Panc1 (cell line): ENCODE measurements around the gene PRRC1. TPM values are rescaled to one million over a fixed set of nuclear protein-coding genes. Genes with fewer than 3 reads are reported as not detected.

Experiments used
- ATAC-seq: fragments of 200-7000 bp; cut with Tn5 transposase; 2 replicates; pipeline ENCODE4 v1.9.1; 2020; ENCODE audit warnings: mild to moderate bottlenecking, moderate library complexity
- BruUV-seq: library from RNA; stranded (reverse); fragments of 400-500 nt; replicated peaks from 2 replicates; lab custom pipeline; 2021; lab: Mats Ljungman, UMichigan
- CTCF ChIA-PET: fragments of 300-600 bp; sonication (Branson Sonifier 250); formaldehyde crosslinking; loops from one replicate; lab custom pipeline; 2022; ENCODE audit warnings: antibody characterized with exemption; lab: Charles Lee
- POLR2A ChIA-PET: fragments of 300-600 bp; sonication (Branson Sonifier 250); formaldehyde crosslinking; loops from one replicate; lab custom pipeline; 2022; ENCODE audit warnings: antibody characterized with exemption; lab: Charles Lee
- DNase-seq: peaks from one replicate; pipeline ENCODE4 v3.0.0-alpha.2; 2010; ENCODE audit warnings: low read depth, low spot score
- H3K27ac ChIP-seq: 2 replicates; pipeline ENCODE4 v1.5.1; 2011; ENCODE audit warnings: mild to moderate bottlenecking, low read length, inconsistent platforms
- H3K27me3 ChIP-seq: fragments of 200-500 bp; sonication (Bioruptor generic); 2 replicates; pipeline ENCODE4 v1.6.0; 2014; ENCODE audit warnings: low read length, inconsistent platforms; ENCODE audit not compliant: control insufficient read depth, insufficient read depth
- H3K36me3 ChIP-seq: fragments of 200-500 bp; sonication (Bioruptor generic); 2 replicates; pipeline ENCODE4 v1.5.1; 2014; ENCODE audit warnings: inconsistent platforms, mild to moderate bottlenecking, low read length, moderate library complexity; ENCODE audit not compliant: control insufficient read depth, insufficient read depth
- H3K4me1 ChIP-seq: 2 replicates; pipeline ENCODE4 v1.5.1; 2011; ENCODE audit warnings: inconsistent platforms, mild to moderate bottlenecking, low read length, moderate library complexity; ENCODE audit not compliant: control insufficient read depth, insufficient read depth
- H3K4me3 ChIP-seq, 2 experiments: 2 replicates each; pipeline ENCODE4 v1.5.1; 2011 to 2012; ENCODE audit warnings: low read depth in 2 of 2, low read length in 2 of 2, mild to moderate bottlenecking in 2 of 2, inconsistent platforms in 1 of 2, moderate library complexity in 1 of 2
- H3K9me3 ChIP-seq: fragments of 200-500 bp; sonication (Bioruptor generic); 2 replicates; pipeline ENCODE4 v1.5.1; 2014; ENCODE audit warnings: low read depth, mild to moderate bottlenecking, inconsistent platforms, low read length, moderate library complexity; ENCODE audit not compliant: control insufficient read depth, insufficient read depth
- CTCF ChIP-seq: fragments of 450-650 bp; IDR thresholded peaks from 2 replicates; pipeline ENCODE4 v1.5.1; 2017; ENCODE audit warnings: mild to moderate bottlenecking
- POLR2AphosphoS5 ChIP-seq: IDR thresholded peaks from 2 replicates; pipeline ENCODE4 v1.6.1; 2012; ENCODE audit warnings: mild to moderate bottlenecking, low read depth, low read length, moderate library complexity
- REST ChIP-seq, 2 experiments: IDR thresholded peaks; 2 replicates each; pipeline ENCODE4 v1.6.1; 2011 to 2012; ENCODE audit warnings: low read depth in 2 of 2, control low read depth in 1 of 2, low read length in 1 of 2, mild to moderate bottlenecking in 1 of 2, moderate library complexity in 1 of 2; ENCODE audit not compliant: insufficient read depth in 1 of 2
- SIN3A ChIP-seq: IDR thresholded peaks from 2 replicates; pipeline ENCODE4 v1.6.1; 2012; ENCODE audit warnings: low read depth, mild to moderate bottlenecking, low read length, moderate library complexity, borderline replicate concordance; ENCODE audit not compliant: insufficient read depth
- TCF7L2 ChIP-seq: IDR thresholded peaks from 2 replicates; pipeline ENCODE4 v1.6.1; 2011; ENCODE audit warnings: mild to moderate bottlenecking, low read depth, low read length, inconsistent platforms
- in situ Hi-C: cut with HindIII; loops from 2 replicates; pipeline ENCODE4 v1.10.0; 2016; ENCODE audit warnings: low sequenced_read_pairs, low pct_unique_long_range_greater_than_20kb
- intact Hi-C: fragments of 100-400 bp; cut with micrococcal nuclease; formaldehyde crosslinking; loops from one replicate; pipeline ENCODE4 v1.10.0; 2022; ENCODE audit not compliant: unreplicated experiment
- total RNA-seq: library from RNA; stranded (reverse); gene quantifications from one replicate; pipeline ENCODE4 v1.2.1, GENCODE V29; 2021; ENCODE audit not compliant: unreplicated experiment

The PRRC1 gene
- total RNA-seq, 1 experiment from 2014 or later = 48.7 TPM

DNA sequence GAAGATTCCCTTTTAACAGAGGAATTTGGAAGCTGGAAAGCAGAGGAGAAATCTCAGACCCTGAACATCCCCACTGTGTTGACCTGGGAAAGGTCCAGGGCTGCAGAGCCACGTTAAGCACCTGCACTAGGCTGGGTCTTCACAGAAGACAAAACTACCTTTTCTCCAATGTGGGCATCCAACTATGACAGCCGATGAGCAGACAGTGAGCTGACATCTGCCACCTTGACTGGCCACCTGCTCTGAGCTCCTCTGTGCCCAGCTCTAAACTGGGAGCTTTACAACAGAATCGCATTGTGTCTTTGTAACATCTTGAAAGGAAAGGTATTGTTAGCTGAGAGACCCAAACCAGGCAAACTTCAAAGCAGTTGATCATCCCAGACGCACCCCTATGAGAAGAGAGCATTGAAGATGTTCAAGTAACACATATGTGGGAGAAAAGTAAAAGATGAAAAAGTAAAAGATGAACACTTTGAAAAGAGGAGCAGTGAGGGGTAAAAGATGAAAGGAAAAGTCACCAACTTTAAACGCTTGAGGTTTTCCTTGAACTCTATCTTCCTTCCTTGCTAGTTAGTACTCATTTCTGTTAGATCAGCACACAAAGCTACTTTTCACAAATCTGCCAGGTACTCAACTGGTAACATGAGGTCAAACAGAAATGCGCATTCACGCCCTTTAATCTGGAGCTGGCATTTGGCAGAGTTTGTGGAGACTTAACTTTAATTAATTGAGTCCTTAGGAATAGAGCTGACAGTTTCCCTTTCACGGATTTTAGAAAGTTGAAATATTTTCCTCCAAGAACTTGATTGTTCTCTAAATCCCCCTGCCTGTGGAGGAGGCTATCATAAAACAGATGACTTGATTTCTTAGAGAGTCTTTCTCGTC lies 78.3 kb downstream of the PRRC1 start:
- POLR2A ChIA-PET = no interaction called here
- H3K36me3 ChIP-seq = no peaks in the 10 kb centered on the region
- TF ChIP-seq SIN3A (no peak), POLR2AphosphoS5 (no peak), CTCF (no peak), REST (IDR thresholded peaks at IDR 0.05; ENCODE audit: insufficient read depth in 1 of 2, low read depth in 2 of 2, low read length in 1 of 2) (no peak), TCF7L2 (no peak)
- no peak overlapping the region for H3K27ac ChIP-seq
- ATAC-seq (no peak), DNase-seq (no peak)
- no TSS peak for BruUV-seq
- H3K9me3 ChIP-seq = no peaks in the 10 kb centered on the region
- intact Hi-C loops (no loop called here), in situ Hi-C loops (no loop called here)
- no peak overlapping the region for H3K4me3 ChIP-seq
- CTCF ChIA-PET = no interaction called here
- H3K4me1 ChIP-seq = no peaks in the 10 kb centered on the region
- no peaks in the 10 kb centered on the region for H3K27me3 ChIP-seq

DNA sequence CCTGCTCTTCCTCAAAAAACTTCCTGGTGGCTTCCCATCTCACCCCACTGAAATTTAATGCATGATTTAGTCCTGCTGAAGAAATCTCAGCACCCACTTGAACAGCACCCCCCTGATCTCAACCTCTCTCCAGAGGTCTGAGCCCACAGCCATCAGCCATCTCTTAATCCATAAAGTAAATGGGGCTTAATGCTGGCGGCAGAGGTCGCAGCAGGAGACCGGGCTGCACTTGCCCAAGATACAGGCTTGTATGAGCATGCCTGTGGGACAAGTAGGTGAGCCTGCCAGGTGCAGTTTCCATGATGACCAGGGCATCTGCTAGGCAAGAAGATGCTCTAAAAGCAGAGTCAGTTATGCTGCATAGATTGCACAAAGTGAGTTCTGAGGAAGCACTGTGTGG lies 79.1 kb downstream of the PRRC1 start:
- no peaks in the 10 kb centered on the region for H3K36me3 ChIP-seq
- intact Hi-C loops = no loop called here
- TF ChIP-seq REST (IDR thresholded peaks at IDR 0.05; ENCODE audit: insufficient read depth in 1 of 2, low read depth in 2 of 2, low read length in 1 of 2) = no peak
- ATAC-seq (no peak), DNase-seq (no peak)
- no peak overlapping the region for H3K27ac ChIP-seq
- in situ Hi-C loops = no loop called here
- no TSS peak for BruUV-seq
- H3K27me3 ChIP-seq = no peaks in the 10 kb centered on the region
- no peaks in the 10 kb centered on the region for H3K9me3 ChIP-seq
- H3K4me1 ChIP-seq = no peaks in the 10 kb centered on the region
- ChIA-PET CTCF (no interaction called here), POLR2A (no interaction called here)
- H3K4me3 ChIP-seq = no peak overlapping the region
